NCI-H526 (cell line): ENCODE data around the gene TMEM63A.

Experiments used
- DNase-seq, 2 experiments: peaks; one replicate each; lab custom pipeline; 2025; lab: John Stamatoyannopoulos, UW

The TMEM63A gene

GRCh38 chr1:225866061-225866837 lies 15.9 kb downstream of the TMEM63A start:
- no peak for DNase-seq

- DNase-seq: no peak
Measured at GRCh38 chr1:225865514-225865913, 16.7 kb downstream of the TMEM63A start.

- DNase-seq: no peak
Measured at GRCh38 chr1:225863167-225863566, 19.0 kb downstream of the TMEM63A start.

- DNase-seq: no peak
Measured at GRCh38 chr1:225862581-225862950, 19.6 kb downstream of the TMEM63A start.

- DNase-seq: no peak
Measured at GRCh38 chr1:225861834-225862580, 20.2 kb downstream of the TMEM63A start.

GRCh38 chr1:225860876-225861441 lies 21.2 kb downstream of the TMEM63A start:
- DNase-seq: no peak

GRCh38 chr1:225860107-225860506 lies 22.1 kb downstream of the TMEM63A start:
- no peak for DNase-seq

- no peak for DNase-seq
Measured at GRCh38 chr1:225859151-225859550, 23.0 kb downstream of the TMEM63A start.

- DNase-seq: no peak
Measured at GRCh38 chr1:225857256-225857655, 24.9 kb downstream of the TMEM63A start.

- DNase-seq: no peak
Measured at GRCh38 chr1:225855503-225856300, 26.5 kb downstream of the TMEM63A start.

GRCh38 chr1:225853441-225853840 lies 28.7 kb downstream of the TMEM63A start:
- no peak for DNase-seq

GRCh38 chr1:225852413-225853124 lies 29.6 kb downstream of the TMEM63A start:
- DNase-seq: no peak

GRCh38 chr1:225851805-225852204 lies 30.4 kb downstream of the TMEM63A start:
- no peak for DNase-seq

- no peak for DNase-seq
Measured at GRCh38 chr1:225850370-225850769, 31.8 kb downstream of the TMEM63A start.

- no peak for DNase-seq
Measured at GRCh38 chr1:225849925-225850324, 32.3 kb downstream of the TMEM63A start.

GRCh38 chr1:225848030-225848955 lies 33.9 kb downstream of the TMEM63A start:
- DNase-seq: no peak

- no peak for DNase-seq
Measured at GRCh38 chr1:225847610-225848009, 34.6 kb downstream of the TMEM63A start.

- no peak for DNase-seq
Measured at GRCh38 chr1:225846331-225847310, 35.6 kb downstream of the TMEM63A start.

- DNase-seq: peak; percentile 47 to 71
Measured at GRCh38 chr1:225845571-225846259, 36.5 kb downstream of the TMEM63A start.
